Effector memory CD8-positive, alpha-beta T cell (primary cell): ENCODE results near the gene RASSF3.
A peak's percentile ranks its signal among the peaks of the same experiment; 100 is the strongest.

Source experiments
- ATAC-seq: fragments of 150-1000 bp; cut with Tn5 transposase; replicated peaks from 2 replicates; pipeline ENCODE4 v1.10.0; 2021; ENCODE audit warnings: mild to moderate bottlenecking, moderate library complexity
- DNase-seq, 3 experiments: peaks; one replicate each; pipeline ENCODE4 v3.0.0; 2021
- H3K27ac Mint-ChIP-seq, 2 donors: one replicate each; pipeline ENCODE4 v1.8.0; 2022; ENCODE audit warnings: mild to moderate bottlenecking in 2 of 2, mixed read lengths in 2 of 2, moderate library complexity in 2 of 2
- H3K27me3 Mint-ChIP-seq, 2 donors: one replicate each; pipeline ENCODE4 v1.8.0; 2022; ENCODE audit warnings: mixed read lengths in 2 of 2
- H3K36me3 Mint-ChIP-seq: one replicate; pipeline ENCODE4 v1.8.0; 2022; ENCODE audit warnings: mild to moderate bottlenecking, moderate library complexity, mixed read lengths; ENCODE audit not compliant: insufficient read depth
- H3K4me1 Mint-ChIP-seq, 2 donors: one replicate each; pipeline ENCODE4 v1.8.0; 2022; ENCODE audit warnings: low read depth in 2 of 2, mixed read lengths in 2 of 2
- H3K4me3 Mint-ChIP-seq, 2 donors: one replicate each; pipeline ENCODE4 v1.8.0; 2022; ENCODE audit warnings: mild to moderate bottlenecking in 2 of 2, mixed read lengths in 2 of 2, moderate library complexity in 2 of 2
- H3K9me3 Mint-ChIP-seq, 2 donors: one replicate each; pipeline ENCODE4 v1.8.0; 2022; ENCODE audit warnings: mixed read lengths in 2 of 2
- total RNA-seq, 9 experiments: gene quantifications; one replicate each; lab custom pipeline; 2026; lab: John Stamatoyannopoulos, UW

Gene RASSF3
- 46.2 to 190 (median 113) reads per million in 9 experiments for total RNA-seq

GRCh38 chr12:64610079-64610659 is at the start of gene RASSF3:
RASSF3 (plus strand) TSS chr12:64610495; CDS start chr12:64610633, 138 bp downstream.
- H3K27me3 Mint-ChIP-seq = no peaks in the 10 kb centered on the region
- peak; percentile 50 to 64 (median 51) for DNase-seq
- peak within 1 kb of the TSS; percentile 92 to 96 for H3K4me3 Mint-ChIP-seq
- ATAC-seq = peak; percentile 63
- no peaks in the 10 kb centered on the region for H3K9me3 Mint-ChIP-seq
- H3K4me1 Mint-ChIP-seq = peaks cover 32 to 42% of the 10 kb centered on the region in 2 donors
- peak within 1 kb of the TSS; percentile 89 to 95 for H3K27ac Mint-ChIP-seq
- H3K36me3 Mint-ChIP-seq = peaks cover 31% of the 10 kb centered on the region

GRCh38 chr12:64561302-64562136 is 48.8 kb upstream of the RASSF3 start:
- no peak overlapping the region for H3K4me3 Mint-ChIP-seq

GRCh38 chr12:64566122-64566521 is 44.2 kb upstream of the RASSF3 start:
- no peak for ATAC-seq
- peaks cover 0 to 1% of the 10 kb centered on the region in 2 donors for H3K4me1 Mint-ChIP-seq
- no peak for DNase-seq

More at GRCh38 chr12:64561302-64562136, 48.8 kb upstream of the RASSF3 start:
- ATAC-seq = no peak
- no peak for DNase-seq
- Mint-ChIP-seq H3K36me3 (no peaks in the 10 kb centered on the region), H3K4me1 (peaks cover 0 to 2% of the 10 kb centered on the region in 2 donors), H3K9me3 (no peaks in the 10 kb centered on the region), H3K27me3 (no peaks in the 10 kb centered on the region), H3K27ac (no peak overlapping the region)

GRCh38 chr12:64566831-64567517 is 43.3 kb upstream of the RASSF3 start:
- peaks cover 6 to 7% of the 10 kb centered on the region in 2 donors for H3K27me3 Mint-ChIP-seq
- H3K4me1 Mint-ChIP-seq = peaks cover 0 to 1% of the 10 kb centered on the region in 2 donors
- DNase-seq (no peak), ATAC-seq (no peak)
- H3K4me3 Mint-ChIP-seq = no peak overlapping the region
- no peak overlapping the region for H3K27ac Mint-ChIP-seq
- H3K9me3 Mint-ChIP-seq = no peaks in the 10 kb centered on the region
- no peaks in the 10 kb centered on the region for H3K36me3 Mint-ChIP-seq

More at GRCh38 chr12:64566122-64566521, 44.2 kb upstream of the RASSF3 start:
- Mint-ChIP-seq H3K9me3 (no peaks in the 10 kb centered on the region), H3K4me3 (no peak overlapping the region), H3K27me3 (peaks cover 6 to 7% of the 10 kb centered on the region in 2 donors), H3K27ac (no peak overlapping the region), H3K36me3 (no peaks in the 10 kb centered on the region)

GRCh38 chr12:64567570-64567969 is 42.7 kb upstream of the RASSF3 start:
- H3K27me3 Mint-ChIP-seq = peaks cover 6 to 7% of the 10 kb centered on the region in 2 donors
- no peaks in the 10 kb centered on the region for H3K36me3 Mint-ChIP-seq
- ATAC-seq (no peak), DNase-seq (no peak)
- H3K9me3 Mint-ChIP-seq = no peaks in the 10 kb centered on the region
- peaks cover 0 to 1% of the 10 kb centered on the region in 2 donors for H3K4me1 Mint-ChIP-seq
- H3K27ac Mint-ChIP-seq = no peak overlapping the region
- H3K4me3 Mint-ChIP-seq = no peak overlapping the region

- Mint-ChIP-seq H3K4me1 (peaks cover 0 to 1% of the 10 kb centered on the region in 2 donors), H3K27ac (peak overlapping the region in 1 of 2 donors; percentile 2), H3K36me3 (no peaks in the 10 kb centered on the region), H3K4me3 (no peak overlapping the region), H3K9me3 (no peaks in the 10 kb centered on the region), H3K27me3 (peaks cover 6 to 7% of the 10 kb centered on the region in 2 donors)
- ATAC-seq (no peak), DNase-seq (no peak)
These were observed 42.0 kb upstream of the RASSF3 start for GRCh38 chr12:64568298-64568697.

- H3K9me3 Mint-ChIP-seq = no peaks in the 10 kb centered on the region
- peaks cover 0 to 1% of the 10 kb centered on the region in 2 donors for H3K4me1 Mint-ChIP-seq
- no peak overlapping the region for H3K4me3 Mint-ChIP-seq
- peaks cover 6 to 7% of the 10 kb centered on the region in 2 donors for H3K27me3 Mint-ChIP-seq
- no peak overlapping the region for H3K27ac Mint-ChIP-seq
- no peaks in the 10 kb centered on the region for H3K36me3 Mint-ChIP-seq
- no peak for DNase-seq
- ATAC-seq = no peak
These were observed 40.2 kb upstream of the RASSF3 start for GRCh38 chr12:64569923-64570691.

GRCh38 chr12:64571411-64571810 is 38.9 kb upstream of the RASSF3 start:
- Mint-ChIP-seq H3K36me3 (no peaks in the 10 kb centered on the region), H3K4me3 (no peak overlapping the region), H3K4me1 (peaks cover 0 to 1% of the 10 kb centered on the region in 2 donors), H3K27ac (no peak overlapping the region), H3K27me3 (peaks cover 6 to 7% of the 10 kb centered on the region in 2 donors), H3K9me3 (no peaks in the 10 kb centered on the region)
- DNase-seq (no peak), ATAC-seq (no peak)

- Mint-ChIP-seq H3K27me3 (peaks cover 3 to 5% of the 10 kb centered on the region in 2 donors), H3K9me3 (no peaks in the 10 kb centered on the region), H3K36me3 (no peaks in the 10 kb centered on the region), H3K27ac (no peak overlapping the region), H3K4me1 (peaks cover 0 to 1% of the 10 kb centered on the region in 2 donors), H3K4me3 (no peak overlapping the region)
- ATAC-seq (no peak), DNase-seq (no peak)
These were observed 38.1 kb upstream of the RASSF3 start for GRCh38 chr12:64572241-64572640.

- H3K27ac Mint-ChIP-seq = no peak overlapping the region
- ATAC-seq = no peak
These were observed 35.5 kb upstream of the RASSF3 start for GRCh38 chr12:64574837-64575236.

GRCh38 chr12:64577046-64577445 is 33.2 kb upstream of the RASSF3 start:
- H3K4me1 Mint-ChIP-seq = no peaks in the 10 kb centered on the region
- H3K36me3 Mint-ChIP-seq = no peaks in the 10 kb centered on the region
- peaks cover 0 to 7% of the 10 kb centered on the region in 2 donors for H3K27me3 Mint-ChIP-seq
- H3K9me3 Mint-ChIP-seq = no peaks in the 10 kb centered on the region
- ATAC-seq (no peak), DNase-seq (no peak)
- no peak overlapping the region for H3K4me3 Mint-ChIP-seq
- no peak overlapping the region for H3K27ac Mint-ChIP-seq

More at GRCh38 chr12:64574837-64575236, 35.5 kb upstream of the RASSF3 start:
- no peaks in the 10 kb centered on the region for H3K4me1 Mint-ChIP-seq
- no peaks in the 10 kb centered on the region for H3K9me3 Mint-ChIP-seq
- no peaks in the 10 kb centered on the region for H3K36me3 Mint-ChIP-seq
- H3K27me3 Mint-ChIP-seq = no peaks in the 10 kb centered on the region
- no peak for DNase-seq
- H3K4me3 Mint-ChIP-seq = no peak overlapping the region

- Mint-ChIP-seq H3K27ac (peak overlapping the region in 1 of 2 donors; percentile 58), H3K4me3 (no peak overlapping the region), H3K36me3 (no peaks in the 10 kb centered on the region), H3K9me3 (no peaks in the 10 kb centered on the region), H3K27me3 (peaks cover 0 to 9% of the 10 kb centered on the region in 2 donors), H3K4me1 (peaks cover under 1 to 2% of the 10 kb centered on the region in 2 donors)
- ATAC-seq (no peak), DNase-seq (no peak)
These were observed 31.7 kb upstream of the RASSF3 start for GRCh38 chr12:64578566-64578965.

GRCh38 chr12:64580681-64581080 is 29.6 kb upstream of the RASSF3 start:
- Mint-ChIP-seq H3K4me1 (peaks cover 7% of the 10 kb centered on the region in 2 donors), H3K36me3 (no peaks in the 10 kb centered on the region), H3K27ac (no peak overlapping the region), H3K27me3 (peaks cover 0 to 19% of the 10 kb centered on the region in 2 donors), H3K4me3 (no peak overlapping the region), H3K9me3 (no peaks in the 10 kb centered on the region)
- no peak for DNase-seq
- ATAC-seq = no peak
